HG03432 (cell line): ENCODE measurements around the gene ARHGAP15.

Source experiments
- ATAC-seq: cut with Tn5 transposase; IDR thresholded peaks from one replicate; pipeline ENCODE4 v1.9.1; 2021; ENCODE audit warnings: mild to moderate bottlenecking, moderate library complexity; ENCODE audit not compliant: unreplicated experiment

Gene ARHGAP15

DNA sequence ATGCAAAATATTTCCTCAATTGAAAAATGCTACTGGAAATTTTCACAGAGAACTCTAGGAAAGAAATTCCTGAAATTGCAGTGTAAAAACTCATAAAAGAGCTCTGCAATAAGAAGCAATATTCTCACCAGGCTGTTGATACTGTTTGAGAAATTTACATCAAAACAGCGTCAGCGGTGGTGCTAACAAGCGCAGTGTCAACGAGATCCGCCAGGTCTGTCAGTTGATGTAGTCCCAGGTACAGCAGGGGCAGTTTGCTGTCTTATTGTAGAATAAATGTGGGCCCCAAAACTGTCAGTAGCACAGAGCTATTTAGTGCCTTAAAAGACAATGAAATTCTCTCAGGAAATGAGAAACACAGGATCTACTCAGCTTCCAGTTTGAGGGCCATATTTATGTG is 611.2 kb downstream of the ARHGAP15 start:
- ATAC-seq = no peak

DNA sequence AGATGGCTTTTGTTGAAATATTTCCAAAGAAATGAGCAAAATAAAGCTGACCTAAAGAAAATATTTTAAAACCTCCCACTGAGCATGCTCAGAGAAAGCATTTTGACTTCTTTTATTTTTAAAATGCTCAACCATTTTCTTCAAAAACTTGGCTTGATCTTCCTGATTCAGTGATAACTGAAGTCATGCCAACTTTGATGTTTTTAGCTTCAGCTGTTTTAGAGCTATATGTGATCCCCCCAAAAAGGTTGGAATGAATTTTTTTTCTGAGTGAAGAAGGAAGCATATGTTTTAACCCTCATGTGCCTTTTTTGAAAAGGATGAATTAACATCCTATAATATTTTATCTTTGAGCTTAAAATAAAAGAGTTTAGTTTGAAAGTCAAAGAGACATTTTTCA is 612.0 kb downstream of the ARHGAP15 start:
- no peak for ATAC-seq

DNA sequence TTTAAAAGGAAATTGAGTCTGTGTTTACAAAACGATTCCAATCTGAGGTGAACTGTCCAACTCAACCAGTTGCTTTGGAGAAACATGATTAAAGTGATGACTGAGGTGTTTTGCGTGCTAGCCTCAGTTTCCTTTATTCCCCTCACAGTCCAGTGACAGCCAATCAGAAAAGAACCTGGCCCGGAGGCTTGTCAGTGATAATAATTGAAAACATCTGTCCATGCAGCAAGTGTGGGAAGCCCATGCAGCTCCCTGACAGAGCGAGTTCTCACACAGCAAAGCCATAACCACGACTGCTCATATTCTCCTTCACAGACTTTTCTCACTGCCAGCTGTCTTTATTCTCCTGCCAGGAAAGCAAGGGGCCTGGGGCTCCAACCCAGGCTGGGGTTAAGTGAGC is 613.4 kb downstream of the ARHGAP15 start:
- no peak for ATAC-seq

DNA sequence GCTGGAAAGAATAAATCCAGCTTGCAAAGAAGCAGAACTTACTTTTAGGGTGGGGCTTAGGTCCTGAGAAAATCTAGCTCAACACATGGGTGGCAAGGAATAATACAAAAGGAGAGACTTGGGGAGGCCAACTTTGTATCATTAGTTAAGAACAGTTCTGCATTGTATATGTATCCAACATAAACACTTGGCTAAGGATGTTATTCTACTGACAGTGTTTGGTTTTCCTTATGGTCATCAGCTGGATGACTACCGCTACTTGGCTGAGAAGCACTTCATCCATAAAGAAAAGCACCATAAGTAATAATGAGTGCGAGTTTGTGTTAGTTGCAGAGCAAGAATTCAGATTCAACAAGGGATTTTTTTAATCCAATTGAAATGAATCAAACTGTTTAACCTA is 614.9 kb downstream of the ARHGAP15 start:
- no peak for ATAC-seq

DNA sequence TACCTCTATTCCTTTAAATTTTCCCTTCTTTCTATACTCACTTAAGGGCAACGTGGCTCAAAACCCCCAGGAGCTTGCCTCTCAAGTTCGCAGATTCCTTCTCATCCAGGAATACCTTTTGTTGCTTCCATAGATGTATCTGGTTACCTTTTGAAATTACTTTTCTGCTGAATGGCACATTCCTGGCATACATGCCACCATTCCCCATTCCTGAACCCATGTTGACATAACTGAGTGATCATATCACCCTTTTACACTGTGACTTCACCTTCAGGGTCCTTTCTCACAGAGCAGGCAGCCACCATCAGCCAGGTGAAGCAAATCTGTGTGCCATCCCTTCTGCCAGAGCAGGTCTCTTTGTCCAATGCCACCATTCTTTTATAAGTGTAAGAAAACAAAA is 615.8 kb downstream of the ARHGAP15 start:
- ATAC-seq = no peak

DNA sequence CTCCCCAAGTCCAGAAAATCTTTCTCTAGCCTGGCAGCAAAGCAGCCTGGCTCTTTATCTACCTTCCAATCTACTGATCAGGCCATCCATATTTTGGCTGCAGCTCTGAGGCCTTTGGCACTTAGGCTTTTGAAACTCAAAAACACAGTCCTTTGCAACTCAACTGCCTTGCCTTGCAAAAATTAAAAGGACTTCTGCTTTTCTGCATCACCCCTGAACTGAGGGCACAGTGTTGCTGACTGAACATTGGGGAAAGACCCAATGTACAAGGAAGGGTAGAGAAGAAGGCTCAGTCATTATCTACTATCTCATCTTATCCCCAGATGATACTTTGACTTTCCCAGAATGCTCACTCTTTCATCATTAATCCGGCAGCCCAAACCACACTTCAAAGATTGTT is 625.5 kb downstream of the ARHGAP15 start:
- no peak for ATAC-seq

DNA sequence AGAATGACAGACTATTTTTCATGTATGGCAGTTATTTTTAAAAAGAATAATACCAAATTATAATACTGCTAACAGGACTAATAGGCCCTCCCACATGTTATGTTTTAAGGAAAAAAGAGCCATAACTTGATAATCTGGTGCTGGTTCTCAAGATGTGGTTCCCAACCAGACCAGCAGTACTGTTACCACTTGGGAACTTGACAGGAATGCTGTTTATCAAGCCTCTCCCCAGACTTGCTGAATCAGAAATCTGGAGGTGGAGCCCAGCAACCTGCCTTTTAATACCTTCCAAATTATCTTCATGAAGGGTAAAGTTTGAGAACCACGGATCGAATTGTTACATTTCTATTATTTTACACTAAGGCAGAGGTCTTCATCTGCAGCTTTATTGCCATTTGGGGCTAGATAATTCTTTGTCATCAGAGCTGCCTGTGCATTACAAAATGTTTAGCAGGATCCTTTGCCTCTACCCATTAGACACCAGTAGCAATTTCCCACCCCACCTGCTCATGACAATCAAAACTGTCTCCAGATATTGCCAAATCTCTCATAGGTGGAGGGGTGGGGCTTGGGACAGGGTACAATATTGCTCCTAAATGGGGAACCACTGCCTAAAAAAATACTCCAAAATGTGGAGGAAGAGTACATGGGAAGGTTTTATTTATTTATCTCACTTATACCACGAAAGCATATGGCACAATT is 629.6 kb downstream of the ARHGAP15 start:
- no peak for ATAC-seq

DNA sequence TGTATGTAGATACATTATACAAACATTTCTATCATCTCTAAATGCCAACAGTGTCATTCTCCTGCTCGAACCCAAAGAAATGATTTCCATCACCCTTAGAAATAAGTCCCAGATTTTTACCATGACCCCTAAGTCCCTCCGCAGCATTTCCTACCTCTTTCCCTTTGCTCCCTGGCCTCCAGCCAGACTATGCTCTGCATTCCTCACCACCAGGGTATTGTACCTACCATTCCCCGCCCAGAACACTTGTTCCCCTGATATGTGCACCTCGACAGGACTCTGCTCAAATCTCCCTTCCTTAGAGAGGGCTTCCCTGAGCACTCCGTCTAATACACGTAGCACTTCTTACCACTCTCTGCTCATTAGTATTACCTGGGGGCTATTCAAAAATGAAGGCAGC is 630.2 kb downstream of the ARHGAP15 start:
- ATAC-seq = no peak

DNA sequence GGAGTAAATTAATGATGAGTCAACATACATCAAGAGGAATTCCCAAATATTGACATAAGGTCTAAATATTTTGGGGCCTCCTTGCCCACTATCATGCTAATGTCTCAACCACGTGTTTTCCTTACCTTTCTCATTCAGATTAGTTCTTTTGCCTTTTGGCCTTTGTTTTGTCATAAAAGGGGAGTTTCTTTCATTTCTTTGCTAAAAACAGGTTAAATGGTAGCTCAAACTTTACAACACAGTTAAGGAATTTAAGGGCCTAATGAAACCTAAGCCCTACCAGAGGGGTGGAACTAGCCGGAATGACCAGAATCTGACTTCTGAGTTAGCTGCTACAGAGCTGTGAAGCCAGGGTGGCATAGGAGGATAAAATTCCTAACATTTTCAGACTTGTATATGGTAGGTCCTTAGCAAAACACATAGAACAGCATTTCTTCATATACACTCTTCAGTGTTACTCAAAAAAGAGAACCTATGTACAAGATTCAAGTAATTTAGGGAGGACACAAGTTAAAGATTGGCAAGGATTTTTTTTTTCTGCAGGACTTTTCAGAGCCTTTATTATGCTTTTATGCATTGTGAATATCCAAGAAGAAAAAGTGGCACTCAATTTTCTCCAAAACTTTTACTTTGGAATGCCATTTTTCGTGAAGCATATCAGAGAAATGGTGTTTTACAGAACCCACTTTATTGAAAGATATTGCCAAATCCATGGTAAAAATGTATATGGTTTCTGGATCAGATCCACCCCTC is 633.1 kb downstream of the ARHGAP15 start:
- ATAC-seq = no peak

DNA sequence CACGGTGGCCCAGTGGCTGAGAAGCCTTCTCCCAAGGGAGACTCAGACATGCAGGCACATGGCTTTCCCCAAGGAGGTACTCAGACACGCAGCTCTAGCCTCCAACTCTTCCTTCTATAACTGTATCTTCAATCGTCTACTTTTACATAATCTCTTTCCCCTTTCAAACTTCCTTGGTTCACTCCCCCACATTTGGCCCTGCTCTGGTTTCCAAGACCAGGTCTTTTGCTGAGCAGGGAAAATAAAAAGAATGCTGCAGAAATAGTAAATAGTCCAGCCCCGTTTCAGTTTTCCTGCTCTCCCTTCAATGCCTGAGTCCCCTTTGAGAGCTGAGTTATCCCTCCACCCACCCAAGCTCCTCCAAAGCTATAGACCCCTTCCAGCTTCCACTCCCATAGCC is 635.0 kb downstream of the ARHGAP15 start:
- no peak for ATAC-seq

DNA sequence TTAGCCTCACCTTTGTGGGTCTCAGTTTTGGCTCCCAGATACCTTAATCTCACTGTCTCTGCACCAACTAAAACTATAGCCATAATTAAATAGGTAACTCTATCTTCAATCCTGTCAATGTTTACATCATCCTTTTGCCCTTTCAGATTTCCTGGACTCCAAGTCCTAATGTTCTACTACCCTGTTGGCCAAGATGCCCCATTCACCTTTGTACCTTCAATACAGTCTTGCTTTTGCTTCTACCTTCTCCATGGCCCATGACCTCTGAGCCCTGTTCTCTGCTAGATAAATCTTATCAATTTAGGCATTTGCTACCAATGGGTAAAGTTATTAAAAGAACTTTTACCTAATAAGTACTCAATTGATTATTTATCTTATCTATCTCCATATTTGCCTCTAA is 635.5 kb downstream of the ARHGAP15 start:
- no peak for ATAC-seq

DNA sequence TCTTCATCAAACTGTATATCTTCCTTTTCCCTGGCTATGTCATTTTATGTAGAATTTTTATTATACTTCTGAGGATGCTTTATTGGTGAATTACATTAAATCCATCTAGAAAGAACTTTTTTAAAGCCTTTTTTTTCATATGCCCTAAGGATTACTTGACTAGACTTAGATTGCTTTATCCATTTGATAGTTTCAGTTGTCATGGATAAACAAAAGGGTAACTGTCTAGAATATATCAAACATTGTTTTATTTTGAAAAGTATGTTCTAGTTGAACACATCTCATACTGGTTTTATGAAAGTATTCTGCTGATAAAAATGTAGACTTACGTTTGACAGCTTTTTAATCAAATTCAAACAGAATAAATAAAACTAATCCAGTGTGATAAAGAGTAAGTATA is 639.8 kb downstream of the ARHGAP15 start:
- ATAC-seq = no peak

DNA sequence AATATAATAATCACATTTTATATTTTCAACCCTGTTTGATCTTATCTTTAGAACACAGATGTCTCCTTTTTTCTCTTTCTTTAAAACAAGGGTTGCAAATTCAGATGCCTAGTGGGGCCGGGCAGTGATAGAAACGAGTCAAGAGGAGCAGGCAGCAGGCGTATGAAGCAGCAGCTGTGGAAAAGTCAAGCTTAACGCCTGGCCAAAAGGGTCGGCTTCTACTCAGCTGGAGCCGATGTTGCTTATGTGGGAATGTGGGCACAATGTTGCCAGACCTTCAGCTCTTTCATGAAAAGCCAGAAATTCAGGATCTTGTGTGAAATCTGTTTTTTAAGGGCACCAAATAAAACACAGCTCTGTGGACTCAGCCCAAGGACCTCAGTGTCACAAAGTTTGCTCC is 642.7 kb downstream of the ARHGAP15 start:
- ATAC-seq = no peak

DNA sequence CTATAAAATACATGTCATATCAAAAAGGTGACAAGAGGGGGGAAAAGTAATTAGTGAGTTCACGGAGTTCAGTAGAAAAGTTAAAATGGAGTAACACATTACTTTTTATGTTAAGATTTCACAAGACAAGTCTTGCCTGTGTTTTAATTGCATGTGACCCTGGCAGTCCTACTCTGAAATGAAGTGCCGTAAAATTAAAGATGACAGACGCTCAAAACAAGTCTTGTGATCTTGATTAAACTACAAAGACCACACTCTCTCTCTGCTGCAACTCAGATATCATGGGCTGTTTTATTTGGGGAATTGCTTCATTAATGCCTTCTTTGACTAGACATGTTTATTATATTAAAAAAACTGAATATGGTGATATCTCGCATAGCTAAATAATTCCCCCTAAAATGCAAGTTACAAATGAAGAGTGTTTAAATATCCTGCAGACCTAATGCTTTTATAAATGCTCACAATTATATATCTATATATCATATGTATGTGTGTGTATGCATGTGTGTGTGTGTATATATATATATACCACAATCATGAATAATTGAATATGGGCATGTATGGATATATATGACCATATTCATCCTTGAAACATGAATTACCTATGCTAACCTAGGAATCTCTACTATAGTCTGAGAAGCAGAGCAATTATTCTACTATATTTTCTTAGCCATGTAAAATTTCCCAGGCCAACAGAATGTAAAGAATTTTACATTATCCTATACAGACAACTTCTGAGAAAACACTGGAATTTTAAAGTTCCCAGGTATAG is 647.5 kb downstream of the ARHGAP15 start:
- no peak for ATAC-seq

DNA sequence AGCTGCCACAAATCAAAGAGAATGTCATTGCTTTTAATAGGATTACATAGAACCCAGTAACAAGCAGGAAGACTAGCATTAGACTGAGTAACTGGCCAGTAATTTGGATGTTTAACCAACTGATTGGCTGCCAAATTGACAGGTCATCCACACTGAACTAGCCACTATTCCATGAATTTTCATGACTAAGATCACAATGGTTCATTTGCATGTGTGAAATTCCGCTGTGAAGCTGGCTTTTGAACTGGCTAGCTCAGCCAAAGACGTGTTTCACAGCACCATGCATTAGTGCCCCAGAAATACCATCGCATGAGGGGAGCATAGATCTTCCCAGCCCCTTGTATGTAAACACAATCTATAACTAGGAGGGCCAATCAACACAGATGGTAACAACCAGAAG is 649.8 kb downstream of the ARHGAP15 start:
- no peak for ATAC-seq

DNA sequence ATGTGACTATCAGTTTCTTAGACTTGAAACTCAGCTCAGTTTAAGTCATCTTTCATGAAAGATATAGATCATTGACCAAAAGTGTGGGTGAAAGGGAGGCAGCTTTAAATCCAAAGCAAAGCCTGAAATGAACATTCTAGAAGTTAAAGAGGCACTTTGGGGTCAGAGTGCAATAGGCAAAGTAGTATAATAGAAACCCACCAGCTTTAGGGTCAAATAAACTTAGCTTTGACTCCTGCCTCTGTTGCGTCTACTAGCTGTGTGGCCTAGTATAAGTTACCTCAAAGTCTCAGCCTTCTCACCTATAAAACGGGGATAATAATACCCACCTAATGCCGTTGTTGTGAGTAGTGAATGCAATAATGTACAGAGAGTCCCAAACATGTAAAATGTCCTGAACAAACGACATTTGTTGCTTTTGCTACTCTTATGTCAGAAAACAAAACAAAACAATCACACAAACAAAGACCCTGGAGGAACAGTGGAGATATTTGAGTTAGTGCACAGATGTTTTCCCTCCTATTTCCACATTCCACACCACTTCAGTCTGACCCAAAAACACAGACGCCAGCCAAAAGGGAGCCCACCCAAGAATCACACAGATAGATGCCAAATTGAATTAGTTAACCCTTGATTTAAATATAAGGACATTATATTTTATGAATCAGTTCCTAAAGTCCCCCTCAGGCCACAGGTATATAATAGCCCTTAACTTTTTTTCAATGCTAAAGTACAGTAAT is 657.0 kb downstream of the ARHGAP15 start:
- no peak for ATAC-seq

DNA sequence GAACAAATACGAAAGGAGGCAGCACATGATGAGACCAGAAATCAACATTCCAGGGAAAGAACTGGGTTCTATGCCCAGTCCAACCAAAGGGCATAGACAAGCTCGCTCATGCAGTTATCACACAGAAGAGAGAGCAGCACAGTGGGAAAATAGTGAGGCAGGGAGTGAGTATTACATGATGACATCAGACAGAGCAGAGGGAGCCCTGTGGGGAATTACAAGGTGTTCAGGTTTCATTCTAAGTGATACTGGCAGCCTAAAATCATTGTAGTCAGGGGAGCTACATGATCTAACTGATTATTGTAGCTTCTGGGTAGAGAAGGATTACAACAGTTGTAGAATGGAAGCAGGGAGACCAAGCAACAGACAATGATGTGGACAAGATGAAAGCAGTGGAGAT is 658.5 kb downstream of the ARHGAP15 start:
- peak; percentile 77 for ATAC-seq

DNA sequence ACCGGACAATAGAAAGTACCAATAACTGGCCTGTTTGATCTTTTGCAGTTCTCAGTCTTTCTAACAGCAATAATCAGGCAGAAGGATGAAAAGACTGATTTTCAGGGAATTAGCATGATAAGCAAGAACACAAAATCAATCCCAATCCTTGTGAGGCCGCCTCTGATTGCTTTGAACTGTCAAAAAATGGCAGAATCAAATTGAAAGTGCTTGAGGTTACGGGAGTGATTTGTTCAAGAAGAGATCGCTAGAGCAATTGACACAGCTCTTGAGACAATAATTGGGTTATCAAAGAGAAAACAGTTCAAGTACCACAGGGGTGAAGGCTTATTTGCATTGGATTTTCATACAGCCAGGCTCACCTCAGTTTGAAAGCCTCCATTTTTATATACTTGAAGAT is 663.4 kb downstream of the ARHGAP15 start:
- ATAC-seq = no peak

DNA sequence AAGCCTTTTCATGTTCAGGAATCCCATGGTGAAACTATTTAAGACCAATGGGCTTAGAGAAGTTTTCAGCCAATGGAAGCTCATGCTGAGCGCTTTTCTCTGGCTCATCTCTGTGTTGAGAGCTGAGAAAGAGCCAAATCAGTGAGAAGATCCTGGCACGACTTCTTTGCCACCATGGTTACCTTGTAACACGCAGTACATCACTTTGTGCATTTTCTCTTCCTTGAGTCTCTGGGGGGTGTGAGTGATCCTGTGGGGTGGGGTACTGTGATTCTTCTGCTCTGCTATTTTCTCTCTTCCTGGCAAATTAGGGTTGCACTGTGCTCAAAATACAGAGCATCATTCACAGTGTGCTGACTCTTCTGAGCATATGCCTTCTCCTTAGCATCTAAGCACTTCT is 664.2 kb downstream of the ARHGAP15 start:
- ATAC-seq = no peak

DNA sequence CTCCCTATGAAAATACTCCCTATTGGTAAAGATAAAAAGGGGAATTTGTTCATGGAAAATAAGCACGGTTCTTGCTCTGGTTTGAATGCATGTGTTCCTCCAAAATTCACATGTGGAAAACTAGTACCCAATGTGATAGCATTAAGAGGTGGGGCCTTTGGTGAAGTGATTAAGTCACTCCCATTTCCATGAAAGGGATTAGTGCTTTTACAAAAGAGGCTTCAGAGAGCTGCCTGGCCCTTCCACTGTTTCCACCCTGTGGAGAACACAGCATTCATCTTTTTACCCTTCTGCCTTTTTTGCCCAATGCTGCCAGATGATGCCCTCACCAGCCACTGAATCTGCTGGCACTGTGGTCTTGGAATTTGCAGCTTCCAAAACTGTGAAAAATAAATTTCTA is 666.8 kb downstream of the ARHGAP15 start:
- no peak for ATAC-seq

DNA sequence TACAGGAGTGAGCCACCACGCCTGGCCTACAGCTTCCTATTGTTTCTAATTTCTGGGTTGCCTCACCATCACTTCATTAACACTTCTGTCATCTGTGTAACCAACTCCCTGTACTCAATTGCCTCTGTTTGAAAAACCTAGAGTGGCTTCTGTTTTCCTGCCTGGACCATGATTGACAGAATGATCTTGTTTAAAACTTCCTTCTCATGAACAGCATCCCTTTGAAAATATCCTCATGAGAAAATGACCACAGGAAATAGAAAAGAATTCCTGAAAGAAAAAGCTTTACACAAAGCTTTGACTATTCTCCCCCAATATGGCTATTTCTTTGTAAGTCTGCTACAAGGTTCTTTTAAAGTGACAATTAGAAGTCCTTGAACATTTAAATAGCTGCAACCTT is 672.3 kb downstream of the ARHGAP15 start:
- no peak for ATAC-seq
